8988T (cell line): ENCODE data around the gene STARD9.
"Not testable (repeated sequence)": the region's sequence is repeated elsewhere in the genome, so short reads cannot be mapped to it uniquely, and the experiment has no call there.

Experiments
- DNase-seq: peaks from one replicate; pipeline ENCODE4 v3.0.0; 2011

STARD9 gene

GRCh38 chr15:42632105-42632675 lies 56.8 kb downstream of the STARD9 start:
- no peak for DNase-seq

GRCh38 chr15:42640109-42640508 lies 64.7 kb downstream of the STARD9 start:
- DNase-seq: no peak

- peak; percentile 20 for DNase-seq
These were observed 75.0 kb downstream of the STARD9 start for GRCh38 chr15:42650208-42651066.

GRCh38 chr15:42665827-42666226 lies 90.4 kb downstream of the STARD9 start:
- no peak for DNase-seq

GRCh38 chr15:42667855-42668254 lies 92.4 kb downstream of the STARD9 start:
- DNase-seq: no peak

GRCh38 chr15:42670451-42670850 lies 95.0 kb downstream of the STARD9 start:
- DNase-seq: no peak

- DNase-seq: no peak
These were observed 97.0 kb downstream of the STARD9 start for GRCh38 chr15:42672444-42672843.

- DNase-seq: no peak
These were observed 99.1 kb downstream of the STARD9 start for GRCh38 chr15:42674472-42674871.

- DNase-seq: no peak
These were observed 99.6 kb downstream of the STARD9 start for GRCh38 chr15:42675021-42675420.

- DNase-seq: no peak
These were observed 104.1 kb downstream of the STARD9 start for GRCh38 chr15:42679285-42680141.

GRCh38 chr15:42680142-42680482 lies 104.7 kb downstream of the STARD9 start:
- DNase-seq: not testable (repeated sequence)

GRCh38 chr15:42681119-42681518 lies 105.7 kb downstream of the STARD9 start:
- DNase-seq: no peak

GRCh38 chr15:42686281-42686680 lies 110.9 kb downstream of the STARD9 start:
- no peak for DNase-seq

GRCh38 chr15:42687740-42688139 lies 112.3 kb downstream of the STARD9 start:
- DNase-seq: no peak

GRCh38 chr15:42688301-42688700 lies 112.9 kb downstream of the STARD9 start:
- no peak for DNase-seq

GRCh38 chr15:42691308-42691707 lies 115.9 kb downstream of the STARD9 start:
- DNase-seq: no peak

- no peak for DNase-seq
These were observed 116.4 kb downstream of the STARD9 start for GRCh38 chr15:42691770-42692169.

- no peak for DNase-seq
These were observed 117.1 kb downstream of the STARD9 start for GRCh38 chr15:42692536-42692935.

- DNase-seq: no peak
These were observed 117.6 kb downstream of the STARD9 start for GRCh38 chr15:42692997-42693396.

- no peak for DNase-seq
These were observed 118.1 kb downstream of the STARD9 start for GRCh38 chr15:42693496-42693895.

- no peak for DNase-seq
These were observed 118.5 kb downstream of the STARD9 start for GRCh38 chr15:42693942-42694341.

- no peak for DNase-seq
These were observed 119.0 kb downstream of the STARD9 start for GRCh38 chr15:42694398-42694797.

GRCh38 chr15:42695527-42696071 lies 120.2 kb downstream of the STARD9 start:
- DNase-seq: no peak
